HCT116 (cell line): ENCODE data around the gene NUP155.

ENCODE experiments used
- POLR2A ChIP-seq: IDR thresholded peaks from 2 replicates; pipeline ENCODE4 v1.7.0; 2011; ENCODE audit warnings: borderline replicate concordance; ENCODE audit not compliant: insufficient read depth, insufficient read length; ENCODE audit errors: extremely low read depth
- POLR2AphosphoS5 ChIP-seq: IDR thresholded peaks from 2 replicates; pipeline ENCODE4 v1.6.1; 2011; ENCODE audit warnings: mild to moderate bottlenecking, low read depth, low read length, moderate library complexity
- ZFX ChIP-seq: fragments of 450-650 bp; IDR thresholded peaks from 2 replicates; pipeline ENCODE4 v1.6.1; 2017
- TF ChIP-seq, protein P1 (sequence below), 3 experiments: fragments of 200-600 bp in 1 of 3; sonication (generic) in 1 of 3; IDR thresholded peaks in 2 of 3; conservative IDR thresholded peaks in 1 of 3; 2 replicates each; pipeline ENCODE4 v1.5.1; 2012 to 2017; ENCODE audit warnings: low read depth in 2 of 3, low read length in 2 of 3, antibody characterized with exemption in 1 of 3, borderline replicate concordance in 1 of 3, control low read depth in 1 of 3, mild to moderate bottlenecking in 1 of 3, mixed read lengths in 1 of 3, mixed run types in 1 of 3, moderate library complexity in 1 of 3; ENCODE audit not compliant: insufficient read depth in 1 of 3

DNA sequence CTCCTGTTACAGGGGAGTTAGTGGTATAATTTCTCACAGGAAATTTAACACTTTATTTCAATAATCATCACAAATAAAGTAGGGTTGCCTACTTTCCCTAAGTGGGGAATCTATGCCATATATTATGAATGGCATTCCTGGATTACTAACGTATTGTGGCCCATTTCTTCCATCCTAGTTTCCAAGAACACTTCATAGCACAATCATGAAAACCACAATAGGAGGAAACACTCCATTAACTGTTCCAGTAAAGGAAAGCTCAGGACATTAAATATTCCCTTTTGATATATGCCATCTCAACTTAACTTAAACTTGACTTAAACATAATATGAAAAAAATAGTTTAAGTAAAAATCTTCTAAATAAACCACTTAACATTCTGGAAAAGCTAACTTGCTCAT lies 123.9 kb downstream of the NUP155 start:
- TF ChIP-seq, protein P1, sequence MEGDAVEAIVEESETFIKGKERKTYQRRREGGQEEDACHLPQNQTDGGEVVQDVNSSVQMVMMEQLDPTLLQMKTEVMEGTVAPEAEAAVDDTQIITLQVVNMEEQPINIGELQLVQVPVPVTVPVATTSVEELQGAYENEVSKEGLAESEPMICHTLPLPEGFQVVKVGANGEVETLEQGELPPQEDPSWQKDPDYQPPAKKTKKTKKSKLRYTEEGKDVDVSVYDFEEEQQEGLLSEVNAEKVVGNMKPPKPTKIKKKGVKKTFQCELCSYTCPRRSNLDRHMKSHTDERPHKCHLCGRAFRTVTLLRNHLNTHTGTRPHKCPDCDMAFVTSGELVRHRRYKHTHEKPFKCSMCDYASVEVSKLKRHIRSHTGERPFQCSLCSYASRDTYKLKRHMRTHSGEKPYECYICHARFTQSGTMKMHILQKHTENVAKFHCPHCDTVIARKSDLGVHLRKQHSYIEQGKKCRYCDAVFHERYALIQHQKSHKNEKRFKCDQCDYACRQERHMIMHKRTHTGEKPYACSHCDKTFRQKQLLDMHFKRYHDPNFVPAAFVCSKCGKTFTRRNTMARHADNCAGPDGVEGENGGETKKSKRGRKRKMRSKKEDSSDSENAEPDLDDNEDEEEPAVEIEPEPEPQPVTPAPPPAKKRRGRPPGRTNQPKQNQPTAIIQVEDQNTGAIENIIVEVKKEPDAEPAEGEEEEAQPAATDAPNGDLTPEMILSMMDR (IDR thresholded peaks at IDR 0.05 in 2 of 3, conservative IDR thresholded peaks at IDR 0.05 in 1 of 3; ENCODE audit: borderline replicate concordance in 1 of 3, insufficient read depth in 1 of 3, low read depth in 2 of 3, low read length in 2 of 3): no peak
- TF ChIP-seq POLR2AphosphoS5 (no peak), POLR2A (no peak), ZFX (no peak)
